Measurements from ENCODE around the gene PHF2. TPM values are rescaled to one million over a fixed set of nuclear protein-coding genes. Genes with fewer than 3 reads are reported as not detected.

The PHF2 gene
- total RNA-seq, 1 experiment from 2014 or later, result 11.6 TPM

GRCh38 chr9:93709600-93710369 is 133.4 kb downstream of the PHF2 start (continued):
- TF ChIP-seq AR (CRISPR knock-in tag; IDR thresholded peaks at IDR 0.05), result no peak
- TF ChIP-seq ESRRA (CRISPR knock-in tag; IDR thresholded peaks at IDR 0.05; ENCODE audit: borderline replicate concordance), result no peak

- no peak for TF ChIP-seq USF1 (CRISPR knock-in tag; IDR thresholded peaks at IDR 0.05)
- TF ChIP-seq GTF2I (CRISPR knock-in tag; conservative IDR thresholded peaks at IDR 0.05), result no peak
- Mint-ChIP-seq H3K4me3 (no peak overlapping the region), H3K4me1 (no peaks in the 10 kb centered on the region), H3K27ac (no peak overlapping the region), H3K9me3 (no peaks in the 10 kb centered on the region), H3K27me3 (ENCODE audit: low read depth) (no peaks in the 10 kb centered on the region), H3K36me3 (no peaks in the 10 kb centered on the region)
- DNase-seq (ENCODE audit: low spot score) (no peak), ATAC-seq (no peak)
- ChIA-PET POLR2A (no interaction called here), CTCF (no interaction called here)
Observed at GRCh38 chr9:93710370-93710723, 134.0 kb downstream of the PHF2 start.

GRCh38 chr9:93711002-93711401 is 134.6 kb downstream of the PHF2 start:
- no peaks in the 10 kb centered on the region for H3K4me1 Mint-ChIP-seq
- H3K36me3 Mint-ChIP-seq, result no peaks in the 10 kb centered on the region
- H3K27ac Mint-ChIP-seq, result no peak overlapping the region
- no peaks in the 10 kb centered on the region for H3K9me3 Mint-ChIP-seq
- ATAC-seq (no peak), DNase-seq (ENCODE audit: low spot score) (no peak)
- POLR2A ChIA-PET, result no interaction called here
- no peaks in the 10 kb centered on the region for H3K27me3 Mint-ChIP-seq (ENCODE audit: low read depth)
- TF ChIP-seq CBFB (CRISPR knock-in tag; IDR thresholded peaks at IDR 0.05; ENCODE audit: low read depth) (no peak), ZNF281 (CRISPR knock-in tag; IDR thresholded peaks at IDR 0.05) (no peak), E2F5 (CRISPR knock-in tag; IDR thresholded peaks at IDR 0.05) (no peak)
- H3K4me3 Mint-ChIP-seq, result no peak overlapping the region
- CTCF ChIA-PET, result interaction anchor here (0.9 kb wide), 1 partner anchor 117 kb away, joined by 3 read pairs; no protein-coding TSS in a partner anchor

GRCh38 chr9:93712896-93713295 is 136.5 kb downstream of the PHF2 start:
- DNase-seq (ENCODE audit: low spot score) (no peak), ATAC-seq (no peak)
- Mint-ChIP-seq H3K9me3 (peaks cover 5% of the 10 kb centered on the region; the same call in 1 of the 2 replicates), H3K36me3 (no peaks in the 10 kb centered on the region), H3K27ac (no peak overlapping the region), H3K4me1 (no peaks in the 10 kb centered on the region), H3K4me3 (no peak overlapping the region), H3K27me3 (ENCODE audit: low read depth) (no peaks in the 10 kb centered on the region)
- no peak for TF ChIP-seq FOXJ3 (CRISPR knock-in tag; IDR thresholded peaks at IDR 0.05; ENCODE audit: borderline replicate concordance)
- TF ChIP-seq SOX15 (CRISPR knock-in tag; IDR thresholded peaks at IDR 0.05), result no peak
- no peak for TF ChIP-seq MLX (CRISPR knock-in tag; IDR thresholded peaks at IDR 0.05)
- TF ChIP-seq NFYB (CRISPR knock-in tag; conservative IDR thresholded peaks at IDR 0.05; ENCODE audit: low read depth), result no peak
- no peak for TF ChIP-seq USF1 (CRISPR knock-in tag; IDR thresholded peaks at IDR 0.05)
- no peak for TF ChIP-seq MAX (CRISPR knock-in tag; IDR thresholded peaks at IDR 0.05)
- no peak for TF ChIP-seq E2F5 (CRISPR knock-in tag; IDR thresholded peaks at IDR 0.05)
- no peak for TF ChIP-seq RORB (CRISPR knock-in tag; IDR thresholded peaks at IDR 0.05)
- TF ChIP-seq ZNF263 (CRISPR knock-in tag; IDR thresholded peaks at IDR 0.05; ENCODE audit: low read depth), result no peak
- POLR2A ChIA-PET, result no interaction called here
- CTCF ChIA-PET, result no interaction called here
